Right lobe of liver (tissue), 6 donors: ENCODE results near the gene OR8H3. TPM values are rescaled to one million over a fixed set of nuclear protein-coding genes. Genes with fewer than 3 reads are reported as not detected.

Source experiments
- ATAC-seq, 4 donors: fragments of 200-7000 bp; cut with Tn5 transposase; one replicate each; pipeline ENCODE4 v1.9.1; 2020; ENCODE audit warnings: mild to moderate bottlenecking in 4 of 4, moderate library complexity in 4 of 4
- DNase-seq, 3 donors: peaks; one replicate each; pipeline ENCODE4 v3.0.0-alpha.2; 2020
- H3K27ac ChIP-seq, 3 donors: fragments of 200-600 bp; one replicate each; pipeline ENCODE4 v1.8.0; 2022
- H3K27me3 ChIP-seq, 2 donors: fragments of 200-600 bp; one replicate each; pipeline ENCODE4 v1.8.0; 2022
- H3K36me3 ChIP-seq, 4 donors: fragments of 200-600 bp; sonication (generic) in 1 of 4; one replicate each; pipeline versions ENCODE4 v1.5.1 to v1.8.0; 2017 to 2022; ENCODE audit warnings: control low read depth in 1 of 4
- H3K4me1 ChIP-seq, 4 donors: fragments of 200-600 bp; sonication (generic) in 1 of 4; one replicate each; pipeline versions ENCODE4 v1.5.1 to v1.8.0; 2017 to 2022; ENCODE audit warnings: control low read depth in 1 of 4
- H3K4me3 ChIP-seq, 3 donors: fragments of 200-600 bp; one replicate each; pipeline ENCODE4 v1.8.0; 2022
- H3K9me3 ChIP-seq, 4 donors: fragments of 200-600 bp; sonication (generic) in 1 of 4; one replicate each; pipeline versions ENCODE4 v1.5.1 to v1.8.0; 2017 to 2022; ENCODE audit warnings: control low read depth in 1 of 4
- POLR2A ChIP-seq: fragments of 450-650 bp; IDR thresholded peaks from one replicate; pipeline ENCODE4 v1.6.1; 2017; ENCODE audit warnings: antibody characterized with exemption, mild to moderate bottlenecking
- WGBS: methylation state at CpG from one replicate; pipeline ENCODE4 v1.1.6; 2018; ENCODE audit warnings: low coverage, low lambda C conversion rate; ENCODE audit not compliant: insufficient coverage; ENCODE audit errors: missing lambda C conversion rate; 5-methylcytosine and 5-hydroxymethylcytosine counted together
- intact Hi-C, 2 donors: fragments of 100-400 bp; cut with DNase I; formaldehyde crosslinking; loops; one replicate each; pipeline versions ENCODE4 v1.11.2 to v1.14.1; 2022
- long read RNA-seq: library from polyadenylated mRNA; unstranded; transcript quantifications from one replicate; pipeline ENCODE4 v2.0.0, GENCODE V29; 2019
- total RNA-seq, 6 experiments: library from RNA; depleted of rRNA in 2 of 6; stranded (reverse); fragments of >200 nt in 2 of 6; fragmentation: NEBNext Ultra II Directional in 3 of 6; extraction: Animal tissue kit (Norgen Biotek cat#: 25700) in 3 of 6; gene quantifications; one replicate each; pipeline versions ENCODE4 v1.1.0 to v1.2.4, GENCODE V29; 2016 to 2023
- TF ChIP-seq, protein P1 (sequence below), 4 donors: fragments of 200-600 bp in 3 of 4; fragments of 450-650 bp in 1 of 4; IDR thresholded peaks; one replicate each; pipeline versions ENCODE4 v1.5.1 to v1.8.0; 2016 to 2022; ENCODE audit warnings: antibody characterized with exemption in 4 of 4, mild to moderate bottlenecking in 2 of 4
- donor health status: DM: no; HTN: yes; CAD: no.
- donor health status: DM: no; HTN: no; CAD: no.
- donor health status: DM: no; HTN: no; CAD: no.
- donor health status: DM: no; HTN: yes; CAD: no.
- donor health status: DM: no; HTN: yes; CAD: no.

OR8H3 gene, protein sequence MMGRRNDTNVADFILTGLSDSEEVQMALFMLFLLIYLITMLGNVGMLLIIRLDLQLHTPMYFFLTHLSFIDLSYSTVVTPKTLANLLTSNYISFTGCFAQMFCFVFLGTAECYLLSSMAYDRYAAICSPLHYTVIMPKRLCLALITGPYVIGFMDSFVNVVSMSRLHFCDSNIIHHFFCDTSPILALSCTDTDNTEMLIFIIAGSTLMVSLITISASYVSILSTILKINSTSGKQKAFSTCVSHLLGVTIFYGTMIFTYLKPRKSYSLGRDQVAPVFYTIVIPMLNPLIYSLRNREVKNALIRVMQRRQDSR
- total RNA-seq: not detected
- long read RNA-seq: 0 reads

DNA sequence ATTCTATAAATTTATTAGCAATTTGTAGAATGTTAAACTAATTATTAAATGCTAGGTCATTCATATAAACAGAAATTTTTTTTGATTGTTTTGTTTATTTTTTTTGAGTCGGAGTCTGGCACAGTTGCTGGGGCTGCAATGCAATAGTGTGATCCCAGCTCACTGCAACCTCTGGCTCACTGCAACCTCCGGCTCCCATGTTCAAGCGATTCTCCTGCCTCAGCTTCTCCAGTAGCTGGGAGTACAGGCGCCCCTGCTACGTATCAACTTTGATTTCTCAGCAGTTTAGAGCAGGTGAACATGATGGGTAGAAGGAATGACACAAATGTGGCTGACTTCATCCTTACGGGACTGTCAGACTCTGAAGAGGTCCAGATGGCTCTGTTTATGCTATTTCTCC is at the start of gene OR8H3:
TSS of gene OR8H3 (plus strand) at position 301 of the 400 bp plus-strand sequence. CDS start at position 301, 0 bp downstream.
- TF ChIP-seq, protein P1, sequence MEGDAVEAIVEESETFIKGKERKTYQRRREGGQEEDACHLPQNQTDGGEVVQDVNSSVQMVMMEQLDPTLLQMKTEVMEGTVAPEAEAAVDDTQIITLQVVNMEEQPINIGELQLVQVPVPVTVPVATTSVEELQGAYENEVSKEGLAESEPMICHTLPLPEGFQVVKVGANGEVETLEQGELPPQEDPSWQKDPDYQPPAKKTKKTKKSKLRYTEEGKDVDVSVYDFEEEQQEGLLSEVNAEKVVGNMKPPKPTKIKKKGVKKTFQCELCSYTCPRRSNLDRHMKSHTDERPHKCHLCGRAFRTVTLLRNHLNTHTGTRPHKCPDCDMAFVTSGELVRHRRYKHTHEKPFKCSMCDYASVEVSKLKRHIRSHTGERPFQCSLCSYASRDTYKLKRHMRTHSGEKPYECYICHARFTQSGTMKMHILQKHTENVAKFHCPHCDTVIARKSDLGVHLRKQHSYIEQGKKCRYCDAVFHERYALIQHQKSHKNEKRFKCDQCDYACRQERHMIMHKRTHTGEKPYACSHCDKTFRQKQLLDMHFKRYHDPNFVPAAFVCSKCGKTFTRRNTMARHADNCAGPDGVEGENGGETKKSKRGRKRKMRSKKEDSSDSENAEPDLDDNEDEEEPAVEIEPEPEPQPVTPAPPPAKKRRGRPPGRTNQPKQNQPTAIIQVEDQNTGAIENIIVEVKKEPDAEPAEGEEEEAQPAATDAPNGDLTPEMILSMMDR (IDR thresholded peaks at IDR 0.05): no peak
- TF ChIP-seq POLR2A: no peak
- 52% methylated on average over 6 of the region's 6 CpGs for WGBS
- ATAC-seq (no peak), DNase-seq (no peak)
- Histone ChIP-seq H3K4me3 (no peak within 1 kb of the TSS), H3K36me3 (no peaks in the 10 kb centered on the region), H3K27me3 (no peaks in the 10 kb centered on the region), H3K27ac (no peak within 1 kb of the TSS), H3K9me3 (no peaks in the 10 kb centered on the region), H3K4me1 (no peaks in the 10 kb centered on the region)
- intact Hi-C loops: no loop called here

DNA sequence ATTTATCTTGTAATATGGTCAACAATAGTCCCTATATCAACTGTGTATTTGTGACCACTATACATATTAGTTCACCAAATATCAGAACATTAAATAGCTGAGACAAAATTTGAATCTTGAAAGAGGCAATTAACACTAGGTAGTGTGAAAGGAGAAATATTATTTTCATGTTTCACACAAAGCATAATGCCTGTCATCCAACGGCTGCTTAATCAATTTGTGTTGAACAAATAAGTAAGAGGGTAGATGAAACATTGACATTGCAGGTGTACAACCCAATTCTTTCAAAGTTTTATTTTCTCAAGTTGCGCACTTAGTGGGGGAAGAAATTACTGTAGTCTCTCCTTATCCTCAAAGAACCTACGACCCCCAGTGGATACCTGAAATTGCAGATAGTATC is 32.5 kb upstream of the OR8H3 start:
- Histone ChIP-seq H3K36me3 (no peaks in the 10 kb centered on the region), H3K4me3 (no peak overlapping the region), H3K27me3 (no peaks in the 10 kb centered on the region), H3K4me1 (no peaks in the 10 kb centered on the region), H3K9me3 (no peaks in the 10 kb centered on the region), H3K27ac (no peak overlapping the region)
- ATAC-seq (no peak), DNase-seq (no peak)
- 51% methylated on average over 3 of the region's 3 CpGs for WGBS
- TF ChIP-seq, protein P1 (IDR thresholded peaks at IDR 0.05): no peak
- no peak for TF ChIP-seq POLR2A
- intact Hi-C loops: no loop called here

DNA sequence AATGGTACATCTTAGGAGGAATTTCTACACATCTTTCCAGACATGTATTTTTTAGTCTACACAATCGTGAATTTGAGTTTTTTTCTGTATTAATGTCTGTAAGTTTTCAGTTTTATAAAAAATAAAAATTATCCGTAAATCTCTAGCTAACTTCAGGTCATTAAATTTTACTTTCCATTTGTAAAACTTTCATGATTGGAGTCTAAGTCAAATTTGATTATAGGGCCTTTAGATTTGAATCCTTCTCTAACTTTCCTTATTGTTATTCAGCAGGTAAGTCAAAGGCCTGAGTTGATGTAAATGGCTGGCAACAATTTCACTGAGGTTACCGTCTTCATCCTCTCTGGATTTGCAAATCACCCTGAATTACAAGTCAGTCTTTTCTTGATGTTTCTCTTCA is 29.2 kb upstream of the OR8H3 start, which contains the start of gene OR8I2:
TSS of gene OR8I2 (plus strand) at position 301 of the 400 bp plus-strand sequence. CDS start at position 301, 0 bp downstream.
- H3K36me3 ChIP-seq: no peaks in the 10 kb centered on the region
- WGBS: 47% methylated on average over 3 of the region's 3 CpGs
- ATAC-seq (no peak), DNase-seq (no peak)
- H3K4me3 ChIP-seq: no peak within 1 kb of the TSS
- intact Hi-C loops: no loop called here
- TF ChIP-seq, protein P1 (IDR thresholded peaks at IDR 0.05): no peak
- TF ChIP-seq POLR2A: no peak
- no peaks in the 10 kb centered on the region for H3K27me3 ChIP-seq
- no peak within 1 kb of the TSS for H3K27ac ChIP-seq
- no peaks in the 10 kb centered on the region for H3K9me3 ChIP-seq
- H3K4me1 ChIP-seq: no peaks in the 10 kb centered on the region

DNA sequence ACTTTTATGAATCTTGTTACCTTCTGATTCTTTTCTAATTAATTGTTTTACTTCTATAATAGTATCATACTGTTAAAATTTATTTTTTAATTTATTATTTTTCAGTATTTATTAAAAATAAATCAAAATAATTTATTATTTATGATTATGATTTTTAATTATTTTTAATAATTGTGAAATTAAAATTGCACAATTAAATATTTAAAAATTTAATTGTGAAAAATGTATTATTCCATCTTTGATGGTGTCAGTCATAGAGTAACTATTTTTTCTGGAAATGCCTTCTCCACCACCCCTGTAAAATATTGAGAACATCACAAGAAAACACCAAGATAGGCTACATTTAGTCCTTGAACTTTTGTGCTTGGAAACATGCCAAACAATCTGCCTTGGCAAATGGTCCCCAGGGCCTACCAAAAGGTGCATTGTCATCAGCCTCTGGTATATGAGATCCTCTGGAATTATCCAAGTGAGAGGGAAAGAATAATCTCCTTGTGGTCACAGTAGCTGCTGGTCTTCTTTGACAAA is 18.9 kb upstream of the OR8H3 start, which contains the start of gene OR8H2:
TSS of gene OR8H2 (plus strand) at position 478 of the 528 bp plus-strand sequence. CDS start 1,356 bp downstream, outside the sequence.
- no peaks in the 10 kb centered on the region for H3K9me3 ChIP-seq
- no peak within 1 kb of the TSS for H3K4me3 ChIP-seq
- no peaks in the 10 kb centered on the region for H3K4me1 ChIP-seq
- no peak for TF ChIP-seq POLR2A
- TF ChIP-seq, protein P1 (IDR thresholded peaks at IDR 0.05): no peak
- DNase-seq: no peak
- no peak for ATAC-seq
- intact Hi-C loops: no loop called here
- no peak within 1 kb of the TSS for H3K27ac ChIP-seq
- H3K27me3 ChIP-seq: no peaks in the 10 kb centered on the region
- H3K36me3 ChIP-seq: no peaks in the 10 kb centered on the region
